Smooth muscle cell (in vitro differentiated cells): ENCODE measurements around the gene ODAD4. TPM values are rescaled to one million over a fixed set of nuclear protein-coding genes. Genes with fewer than 3 reads are reported as not detected.
A peak's percentile ranks its signal among the peaks of the same experiment; 100 is the strongest.

Experiments used
- DNase-seq: peaks from one replicate; lab custom pipeline; 2025; ENCODE audit not compliant: unreplicated experiment; lab: John Stamatoyannopoulos, UW
- H2AFZ ChIP-seq: fragments of 200-600 bp; sonication (generic); 2 replicates; pipeline ENCODE4 v1.6.0; 2016; ENCODE audit warnings: antibody characterized with exemption, low read depth, mild to moderate bottlenecking
- H3F3A ChIP-seq: fragments of 200-600 bp; sonication (generic); 2 replicates; pipeline ENCODE4 v1.6.0; 2017; ENCODE audit warnings: antibody characterized with exemption, low read depth
- H3K27ac ChIP-seq: fragments of 200-600 bp; sonication (generic); 2 replicates; pipeline ENCODE4 v1.5.1; 2016; ENCODE audit warnings: low read depth, mild to moderate bottlenecking
- H3K27me3 ChIP-seq: fragments of 200-600 bp; sonication (generic); 2 replicates; pipeline ENCODE4 v1.6.1; 2016; ENCODE audit warnings: low read depth, mild to moderate bottlenecking
- H3K36me3 ChIP-seq: fragments of 200-600 bp; sonication (generic); 2 replicates; pipeline ENCODE4 v1.5.1; 2016; ENCODE audit warnings: low read depth
- H3K4me1 ChIP-seq: fragments of 200-600 bp; sonication (generic); 2 replicates; pipeline ENCODE4 v1.5.1; 2016; ENCODE audit warnings: low read depth
- H3K4me2 ChIP-seq: fragments of 200-600 bp; sonication (generic); 2 replicates; pipeline ENCODE4 v1.6.0; 2016; ENCODE audit warnings: mild to moderate bottlenecking
- H3K4me3 ChIP-seq: fragments of 200-600 bp; sonication (generic); 2 replicates; pipeline ENCODE4 v1.5.1; 2016; ENCODE audit warnings: mild to moderate bottlenecking
- H3K79me2 ChIP-seq: fragments of 200-600 bp; sonication (generic); 2 replicates; pipeline ENCODE4 v1.6.0; 2016; ENCODE audit warnings: low read depth, mild to moderate bottlenecking
- H3K9ac ChIP-seq: fragments of 200-600 bp; sonication (generic); 2 replicates; pipeline ENCODE4 v1.6.0; 2016; ENCODE audit warnings: low read depth
- H3K9me3 ChIP-seq: fragments of 200-600 bp; sonication (generic); replicated peaks from 2 replicates; pipeline ENCODE4 v1.5.1; 2016; ENCODE audit warnings: low read depth
- H4K20me1 ChIP-seq: fragments of 200-600 bp; sonication (generic); 2 replicates; pipeline ENCODE4 v1.6.0; 2016; ENCODE audit warnings: low read depth
- WGBS: methylation state at CpG from one replicate; pipeline ENCODE4 v1.1.7; 2016; ENCODE audit warnings: low lambda C conversion rate; 5-methylcytosine and 5-hydroxymethylcytosine counted together
- polyA plus RNA-seq: library from polyadenylated mRNA; unstranded; fragments of >200 nt; fragmentation: Nextera tagmentation; extraction: Ambion mirVana; gene quantifications from 2 replicates; pipeline ENCODE4 v1.2.1, GENCODE V29; 2016
- total RNA-seq: library from RNA; depleted of rRNA; stranded (reverse); fragments of >200 nt; gene quantifications from 2 replicates; pipeline ENCODE4 v1.2.3, GENCODE V29; 2014
- TF ChIP-seq, protein P1 (sequence below): fragments of 200-600 bp; sonication (generic); IDR thresholded peaks from 2 replicates; pipeline ENCODE4 v1.5.1; 2017; ENCODE audit warnings: borderline replicate concordance, mild to moderate bottlenecking, antibody characterized with exemption; ENCODE audit not compliant: insufficient read depth, poor library complexity, severe bottlenecking

Gene ODAD4, protein sequence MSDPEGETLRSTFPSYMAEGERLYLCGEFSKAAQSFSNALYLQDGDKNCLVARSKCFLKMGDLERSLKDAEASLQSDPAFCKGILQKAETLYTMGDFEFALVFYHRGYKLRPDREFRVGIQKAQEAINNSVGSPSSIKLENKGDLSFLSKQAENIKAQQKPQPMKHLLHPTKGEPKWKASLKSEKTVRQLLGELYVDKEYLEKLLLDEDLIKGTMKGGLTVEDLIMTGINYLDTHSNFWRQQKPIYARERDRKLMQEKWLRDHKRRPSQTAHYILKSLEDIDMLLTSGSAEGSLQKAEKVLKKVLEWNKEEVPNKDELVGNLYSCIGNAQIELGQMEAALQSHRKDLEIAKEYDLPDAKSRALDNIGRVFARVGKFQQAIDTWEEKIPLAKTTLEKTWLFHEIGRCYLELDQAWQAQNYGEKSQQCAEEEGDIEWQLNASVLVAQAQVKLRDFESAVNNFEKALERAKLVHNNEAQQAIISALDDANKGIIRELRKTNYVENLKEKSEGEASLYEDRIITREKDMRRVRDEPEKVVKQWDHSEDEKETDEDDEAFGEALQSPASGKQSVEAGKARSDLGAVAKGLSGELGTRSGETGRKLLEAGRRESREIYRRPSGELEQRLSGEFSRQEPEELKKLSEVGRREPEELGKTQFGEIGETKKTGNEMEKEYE
- total RNA-seq = 1.5 and 1.7 TPM in 2 replicates
- 3.2 and 3.9 TPM in 2 replicates for polyA plus RNA-seq

DNA sequence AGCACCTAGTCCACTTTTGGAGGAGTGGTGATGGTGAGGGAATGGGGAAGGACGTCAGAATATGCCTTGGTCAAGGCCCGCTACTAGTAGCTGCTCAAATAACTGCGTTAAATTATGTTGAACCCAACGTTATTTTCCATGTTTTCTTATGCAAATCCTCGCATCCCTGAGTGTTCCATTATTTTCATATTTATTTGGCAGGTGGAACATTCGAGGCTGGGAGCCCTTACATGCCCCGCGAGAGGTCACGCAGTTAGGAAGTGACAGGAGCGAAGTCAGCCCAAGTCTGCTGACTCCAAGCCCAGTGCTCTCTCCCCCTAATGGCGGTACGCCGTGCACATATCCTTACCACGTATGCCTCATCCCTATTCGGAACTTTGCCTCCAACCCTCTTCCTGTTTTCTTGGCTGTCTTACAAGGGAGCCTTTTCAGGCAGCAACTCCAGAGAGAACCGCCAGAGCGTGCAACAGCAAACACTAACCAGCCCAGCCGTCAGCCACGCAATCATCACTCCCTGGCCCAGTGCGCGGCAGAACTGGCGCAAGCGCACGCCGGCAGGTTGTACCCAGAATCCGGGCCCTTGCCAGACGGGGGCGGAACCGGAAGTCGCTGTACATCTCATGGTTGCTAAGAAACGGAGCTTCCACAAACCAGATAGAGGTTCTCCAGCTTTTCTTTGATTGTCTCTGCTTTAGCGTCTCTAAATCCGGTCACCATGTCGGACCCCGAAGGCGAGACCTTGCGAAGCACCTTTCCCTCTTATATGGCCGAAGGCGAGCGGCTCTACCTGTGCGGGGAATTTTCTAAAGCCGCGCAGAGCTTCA, at the start of gene ODAD4:
TSS of gene ODAD4 (plus strand) at position 609 of the 824 bp plus-strand sequence. CDS start at position 716, 107 bp downstream.
- H2AFZ ChIP-seq = peak within 1 kb of the TSS; percentile 91
- peak within 1 kb of the TSS; percentile 87 for H3K4me2 ChIP-seq
- H3K27me3 ChIP-seq = no peaks in the 10 kb centered on the region
- peaks cover 8% of the 10 kb centered on the region for H3F3A ChIP-seq
- no peaks in the 10 kb centered on the region for H3K36me3 ChIP-seq
- peak; percentile 86 for DNase-seq
- H3K4me3 ChIP-seq = peak within 1 kb of the TSS; percentile 67
- TF ChIP-seq, protein P1, sequence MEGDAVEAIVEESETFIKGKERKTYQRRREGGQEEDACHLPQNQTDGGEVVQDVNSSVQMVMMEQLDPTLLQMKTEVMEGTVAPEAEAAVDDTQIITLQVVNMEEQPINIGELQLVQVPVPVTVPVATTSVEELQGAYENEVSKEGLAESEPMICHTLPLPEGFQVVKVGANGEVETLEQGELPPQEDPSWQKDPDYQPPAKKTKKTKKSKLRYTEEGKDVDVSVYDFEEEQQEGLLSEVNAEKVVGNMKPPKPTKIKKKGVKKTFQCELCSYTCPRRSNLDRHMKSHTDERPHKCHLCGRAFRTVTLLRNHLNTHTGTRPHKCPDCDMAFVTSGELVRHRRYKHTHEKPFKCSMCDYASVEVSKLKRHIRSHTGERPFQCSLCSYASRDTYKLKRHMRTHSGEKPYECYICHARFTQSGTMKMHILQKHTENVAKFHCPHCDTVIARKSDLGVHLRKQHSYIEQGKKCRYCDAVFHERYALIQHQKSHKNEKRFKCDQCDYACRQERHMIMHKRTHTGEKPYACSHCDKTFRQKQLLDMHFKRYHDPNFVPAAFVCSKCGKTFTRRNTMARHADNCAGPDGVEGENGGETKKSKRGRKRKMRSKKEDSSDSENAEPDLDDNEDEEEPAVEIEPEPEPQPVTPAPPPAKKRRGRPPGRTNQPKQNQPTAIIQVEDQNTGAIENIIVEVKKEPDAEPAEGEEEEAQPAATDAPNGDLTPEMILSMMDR = no peak
- no peaks in the 10 kb centered on the region for H4K20me1 ChIP-seq
- H3K9ac ChIP-seq = peak within 1 kb of the TSS; percentile 89
- WGBS = 3% methylated on average over 43 of the region's 43 CpGs
- peaks cover 5% of the 10 kb centered on the region for H3K4me1 ChIP-seq
- no peaks in the 10 kb centered on the region for H3K9me3 ChIP-seq
- peak within 1 kb of the TSS; percentile 87 for H3K27ac ChIP-seq
- H3K79me2 ChIP-seq = peaks cover 6% of the 10 kb centered on the region

DNA sequence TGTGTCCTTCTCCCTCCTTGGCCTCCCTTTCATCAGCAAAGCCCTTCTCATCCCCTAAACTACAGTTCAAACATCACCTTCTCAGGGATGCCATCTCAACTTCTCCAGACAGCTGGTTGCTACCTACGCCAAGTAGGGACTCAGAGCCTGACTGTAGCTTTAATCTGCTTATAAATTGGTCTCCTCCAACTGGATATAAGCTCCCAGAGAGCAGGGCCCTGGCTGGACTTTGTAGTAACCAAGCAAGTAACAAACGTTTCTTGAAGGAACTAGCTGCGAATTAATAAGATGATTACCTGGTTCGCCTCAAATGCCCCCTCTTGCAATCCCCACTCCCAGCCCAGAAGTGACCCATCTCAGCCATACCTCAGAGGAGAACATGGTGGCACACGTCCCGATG, 47.7 kb upstream of the ODAD4 start:
- Histone ChIP-seq H3K27me3 (no peaks in the 10 kb centered on the region), H3K4me3 (no peak overlapping the region), H3K4me2 (no peak overlapping the region), H3K27ac (no peak overlapping the region), H3K9me3 (no peaks in the 10 kb centered on the region), H3K36me3 (peaks cover 35% of the 10 kb centered on the region), H4K20me1 (peaks cover 89% of the 10 kb centered on the region), H2AFZ (no peak overlapping the region), H3K79me2 (peaks cover 23% of the 10 kb centered on the region), H3K4me1 (no peaks in the 10 kb centered on the region), H3F3A (no peaks in the 10 kb centered on the region), H3K9ac (no peak overlapping the region)
- TF ChIP-seq, protein P1 = no peak
- WGBS = 94% methylated on average over 6 of the region's 6 CpGs
- no peak for DNase-seq

DNA sequence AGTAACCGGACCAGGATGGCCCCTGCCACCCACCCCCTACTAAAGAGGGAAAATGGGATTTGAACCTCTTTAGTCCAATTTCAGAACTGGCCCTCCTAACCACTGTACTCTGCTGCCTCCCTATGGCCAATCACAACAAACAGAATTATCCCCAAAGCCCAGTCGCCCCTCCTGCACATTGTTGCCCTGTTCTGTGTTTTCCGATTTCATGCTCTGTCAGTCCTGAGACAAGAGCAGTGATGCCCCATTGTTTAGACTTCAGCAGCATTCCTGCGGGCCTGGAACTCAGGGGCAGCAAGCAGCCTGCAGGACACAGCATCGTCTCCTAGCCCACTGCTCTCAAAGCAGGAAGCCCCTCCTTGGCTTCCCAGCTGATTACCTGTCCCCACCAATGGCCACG, 44.7 kb upstream of the ODAD4 start:
- no peak overlapping the region for H3K9ac ChIP-seq
- H2AFZ ChIP-seq = no peak overlapping the region
- no peaks in the 10 kb centered on the region for H3K27me3 ChIP-seq
- peaks cover 30% of the 10 kb centered on the region for H3K36me3 ChIP-seq
- DNase-seq = no peak
- no peak overlapping the region for H3K27ac ChIP-seq
- 94% methylated on average over 6 of the region's 6 CpGs for WGBS
- no peak overlapping the region for H3K4me3 ChIP-seq
- peaks cover 85% of the 10 kb centered on the region for H4K20me1 ChIP-seq
- H3K4me2 ChIP-seq = no peak overlapping the region
- H3F3A ChIP-seq = no peaks in the 10 kb centered on the region
- H3K79me2 ChIP-seq = peaks cover 24% of the 10 kb centered on the region
- TF ChIP-seq, protein P1 = peak; percentile 6
- no peaks in the 10 kb centered on the region for H3K9me3 ChIP-seq
- H3K4me1 ChIP-seq = no peaks in the 10 kb centered on the region
